ENCODE data around the gene SH2D5. TPM values are rescaled to one million over a fixed set of nuclear protein-coding genes. Genes with fewer than 3 reads are reported as not detected.

SH2D5 gene
- polyA plus RNA-seq, 4 donors: 0.07 to 1.1 (median 0.16) TPM

GRCh38 chr1:20725189-20726117 is 7.0 kb downstream of the SH2D5 start:
- no peaks in the 10 kb centered on the region for H3K36me3 ChIP-seq (ENCODE audit: control insufficient read depth in 3 of 3, insufficient read depth in 2 of 3, low read depth in 1 of 3, low read length in 3 of 3)
- peaks cover 0 to 24% (median 14%) of the 10 kb centered on the region in 3 donors for H3K27me3 ChIP-seq (ENCODE audit: control insufficient read depth in 3 of 3, insufficient read depth in 3 of 3, low read length in 3 of 3)
- no peaks in the 10 kb centered on the region for H3K9me3 ChIP-seq (ENCODE audit: control insufficient read depth in 2 of 2, insufficient read depth in 1 of 2, low read depth in 1 of 2, low read length in 1 of 2)
- no peak overlapping the region for H3K27ac ChIP-seq (ENCODE audit: low read depth in 1 of 3, low read length in 2 of 3)
- DNase-seq (no peak), FAIRE-seq (no peak)
- 70 to 79% (median 71%) methylated on average over 23 to 29 of the region's 29 CpGs for WGBS, 3 donors
- no peaks in the 10 kb centered on the region for H3K4me1 ChIP-seq (ENCODE audit: control insufficient read depth in 3 of 3, insufficient read depth in 2 of 3, low read depth in 1 of 3, low read length in 2 of 3)
- no peak overlapping the region for H3K4me3 ChIP-seq (ENCODE audit: low read depth in 1 of 3, low read length in 3 of 3)

GRCh38 chr1:20724364-20725188 is 7.9 kb downstream of the SH2D5 start:
- Histone ChIP-seq H3K4me3 (ENCODE audit: low read depth in 1 of 3, low read length in 3 of 3) (no peak overlapping the region), H3K36me3 (ENCODE audit: control insufficient read depth in 3 of 3, insufficient read depth in 2 of 3, low read depth in 1 of 3, low read length in 3 of 3) (no peaks in the 10 kb centered on the region), H3K9me3 (ENCODE audit: control insufficient read depth in 2 of 2, insufficient read depth in 1 of 2, low read depth in 1 of 2, low read length in 1 of 2) (no peaks in the 10 kb centered on the region), H3K4me1 (ENCODE audit: control insufficient read depth in 3 of 3, insufficient read depth in 2 of 3, low read depth in 1 of 3, low read length in 2 of 3) (no peaks in the 10 kb centered on the region), H3K27me3 (ENCODE audit: control insufficient read depth in 3 of 3, insufficient read depth in 3 of 3, low read length in 3 of 3) (peaks cover 0 to 19% (median 7%) of the 10 kb centered on the region in 3 donors), H3K27ac (ENCODE audit: low read depth in 1 of 3, low read length in 2 of 3) (no peak overlapping the region)
- DNase-seq (no peak), FAIRE-seq (no peak)
- WGBS, 3 donors: 83 to 92% (median 91%) methylated on average over 16 to 17 of the region's 17 CpGs

GRCh38 chr1:20723537-20724363 is 8.8 kb downstream of the SH2D5 start:
- peaks cover 0 to 19% (median 0%) of the 10 kb centered on the region in 3 donors for H3K27me3 ChIP-seq (ENCODE audit: control insufficient read depth in 3 of 3, insufficient read depth in 3 of 3, low read length in 3 of 3)
- H3K9me3 ChIP-seq (ENCODE audit: control insufficient read depth in 2 of 2, insufficient read depth in 1 of 2, low read depth in 1 of 2, low read length in 1 of 2): no peaks in the 10 kb centered on the region
- H3K4me1 ChIP-seq (ENCODE audit: control insufficient read depth in 3 of 3, insufficient read depth in 2 of 3, low read depth in 1 of 3, low read length in 2 of 3): no peaks in the 10 kb centered on the region
- DNase-seq (no peak), FAIRE-seq (no peak)
- H3K36me3 ChIP-seq (ENCODE audit: control insufficient read depth in 3 of 3, insufficient read depth in 2 of 3, low read depth in 1 of 3, low read length in 3 of 3): no peaks in the 10 kb centered on the region
- H3K4me3 ChIP-seq (ENCODE audit: low read depth in 1 of 3, low read length in 3 of 3): no peak overlapping the region
- 80 to 93% (median 90%) methylated on average over 34 to 35 of the region's 35 CpGs for WGBS, 3 donors
- H3K27ac ChIP-seq (ENCODE audit: low read depth in 1 of 3, low read length in 2 of 3): no peak overlapping the region

GRCh38 chr1:20723159-20723536 is 9.4 kb downstream of the SH2D5 start:
- Histone ChIP-seq H3K36me3 (ENCODE audit: control insufficient read depth in 3 of 3, insufficient read depth in 2 of 3, low read depth in 1 of 3, low read length in 3 of 3) (no peaks in the 10 kb centered on the region), H3K4me3 (ENCODE audit: low read depth in 1 of 3, low read length in 3 of 3) (no peak overlapping the region), H3K9me3 (ENCODE audit: control insufficient read depth in 2 of 2, insufficient read depth in 1 of 2, low read depth in 1 of 2, low read length in 1 of 2) (no peaks in the 10 kb centered on the region), H3K27me3 (ENCODE audit: control insufficient read depth in 3 of 3, insufficient read depth in 3 of 3, low read length in 3 of 3) (peaks cover 0 to 18% (median 0%) of the 10 kb centered on the region in 3 donors), H3K4me1 (ENCODE audit: control insufficient read depth in 3 of 3, insufficient read depth in 2 of 3, low read depth in 1 of 3, low read length in 2 of 3) (peaks cover 0 to 1% (median 0%) of the 10 kb centered on the region in 3 donors), H3K27ac (ENCODE audit: low read depth in 1 of 3, low read length in 2 of 3) (no peak overlapping the region)
- DNase-seq (no peak), FAIRE-seq (no peak)
- 56 to 82% (median 60%) methylated on average over 4 of the region's 4 CpGs for WGBS, 3 donors

- no peak overlapping the region for H3K27ac ChIP-seq (ENCODE audit: low read depth in 1 of 3, low read length in 2 of 3)
- H3K4me1 ChIP-seq (ENCODE audit: control insufficient read depth in 3 of 3, insufficient read depth in 2 of 3, low read depth in 1 of 3, low read length in 2 of 3): peaks cover 2 to 3% (median 3%) of the 10 kb centered on the region in 3 donors
- H3K27me3 ChIP-seq (ENCODE audit: control insufficient read depth in 3 of 3, insufficient read depth in 3 of 3, low read length in 3 of 3): peaks cover 4 to 27% (median 5%) of the 10 kb centered on the region in 3 donors
- FAIRE-seq (no peak), DNase-seq (no peak)
- H3K36me3 ChIP-seq (ENCODE audit: control insufficient read depth in 3 of 3, insufficient read depth in 2 of 3, low read depth in 1 of 3, low read length in 3 of 3): no peaks in the 10 kb centered on the region
- no peaks in the 10 kb centered on the region for H3K9me3 ChIP-seq (ENCODE audit: control insufficient read depth in 2 of 2, insufficient read depth in 1 of 2, low read depth in 1 of 2, low read length in 1 of 2)
- no peak overlapping the region for H3K4me3 ChIP-seq (ENCODE audit: low read depth in 1 of 3, low read length in 3 of 3)
- whole genome bisulfite sequencing, 3 donors: 87 to 91% (median 90%) methylated on average over 29 of the region's 29 CpGs
These were observed 11.1 kb downstream of the SH2D5 start for GRCh38 chr1:20721117-20722061.

- 87 to 89% (median 88%) methylated on average over 12 of the region's 12 CpGs for WGBS, 3 donors
- H3K4me3 ChIP-seq (ENCODE audit: low read depth in 1 of 3, low read length in 3 of 3): no peak overlapping the region
- FAIRE-seq: no peak
- peaks cover 6 to 31% (median 9%) of the 10 kb centered on the region in 3 donors for H3K27me3 ChIP-seq (ENCODE audit: control insufficient read depth in 3 of 3, insufficient read depth in 3 of 3, low read length in 3 of 3)
- H3K4me1 ChIP-seq (ENCODE audit: control insufficient read depth in 3 of 3, insufficient read depth in 2 of 3, low read depth in 1 of 3, low read length in 2 of 3): peaks cover 2 to 3% (median 3%) of the 10 kb centered on the region in 3 donors
- no peak for DNase-seq
- no peaks in the 10 kb centered on the region for H3K36me3 ChIP-seq (ENCODE audit: control insufficient read depth in 3 of 3, insufficient read depth in 2 of 3, low read depth in 1 of 3, low read length in 3 of 3)
- no peak overlapping the region for H3K27ac ChIP-seq (ENCODE audit: low read depth in 1 of 3, low read length in 2 of 3)
- H3K9me3 ChIP-seq (ENCODE audit: control insufficient read depth in 2 of 2, insufficient read depth in 1 of 2, low read depth in 1 of 2, low read length in 1 of 2): no peaks in the 10 kb centered on the region
These were observed 11.8 kb downstream of the SH2D5 start for GRCh38 chr1:20720631-20721091.

GRCh38 chr1:20719871-20720620 is 12.5 kb downstream of the SH2D5 start:
- FAIRE-seq (no peak), DNase-seq (no peak)
- WGBS, 3 donors: 65 to 85% (median 69%) methylated on average over 5 of the region's 5 CpGs
- Histone ChIP-seq H3K36me3 (ENCODE audit: control insufficient read depth in 3 of 3, insufficient read depth in 2 of 3, low read depth in 1 of 3, low read length in 3 of 3) (no peaks in the 10 kb centered on the region), H3K27me3 (ENCODE audit: control insufficient read depth in 3 of 3, insufficient read depth in 3 of 3, low read length in 3 of 3) (peaks cover 6 to 31% (median 10%) of the 10 kb centered on the region in 3 donors), H3K9me3 (ENCODE audit: control insufficient read depth in 2 of 2, insufficient read depth in 1 of 2, low read depth in 1 of 2, low read length in 1 of 2) (no peaks in the 10 kb centered on the region), H3K27ac (ENCODE audit: low read depth in 1 of 3, low read length in 2 of 3) (no peak overlapping the region), H3K4me3 (ENCODE audit: low read depth in 1 of 3, low read length in 3 of 3) (no peak overlapping the region), H3K4me1 (ENCODE audit: control insufficient read depth in 3 of 3, insufficient read depth in 2 of 3, low read depth in 1 of 3, low read length in 2 of 3) (peaks cover 2 to 3% (median 3%) of the 10 kb centered on the region in 3 donors)
